NCI-H446 treated with DMSO at 0.1 percent for 48 hours (cell line): ENCODE measurements around the gene HTR7.
"Not testable (repeated sequence)": the region's sequence is repeated elsewhere in the genome, so short reads cannot be mapped to it uniquely, and the experiment has no call there.

ENCODE experiments used
- DNase-seq: peaks from one replicate; lab custom pipeline; 2025; lab: John Stamatoyannopoulos, UW

The HTR7 gene

GRCh38 chr10:90858461-90858968 is 676 bp upstream of the HTR7 start:
- DNase-seq = no peak

- DNase-seq = no peak
Observed at GRCh38 chr10:90856964-90857634, 740 bp downstream of the HTR7 start.

GRCh38 chr10:90856261-90856660 is 1.6 kb downstream of the HTR7 start:
- DNase-seq = peak; percentile 38

- no peak for DNase-seq
Observed at GRCh38 chr10:90855126-90855525, 2.7 kb downstream of the HTR7 start.

- DNase-seq = no peak
Observed at GRCh38 chr10:90849956-90850749, 7.7 kb downstream of the HTR7 start.

- DNase-seq = peak; percentile 66
Observed at GRCh38 chr10:90847436-90847835, 10.4 kb downstream of the HTR7 start.

GRCh38 chr10:90846746-90847145 is 11.1 kb downstream of the HTR7 start:
- no peak for DNase-seq

- no peak for DNase-seq
Observed at GRCh38 chr10:90845726-90846125, 12.1 kb downstream of the HTR7 start.

- DNase-seq = no peak
Observed at GRCh38 chr10:90842725-90843124, 15.1 kb downstream of the HTR7 start.

- no peak for DNase-seq
Observed at GRCh38 chr10:90837486-90837885, 20.4 kb downstream of the HTR7 start.

- DNase-seq = no peak
Observed at GRCh38 chr10:90834326-90834725, 23.5 kb downstream of the HTR7 start.

GRCh38 chr10:90832111-90832510 is 25.7 kb downstream of the HTR7 start:
- DNase-seq = no peak

- DNase-seq = no peak
Observed at GRCh38 chr10:90822508-90822907, 35.3 kb downstream of the HTR7 start.

- not testable (repeated sequence) for DNase-seq
Observed at GRCh38 chr10:90821864-90822263, 36.0 kb downstream of the HTR7 start.

GRCh38 chr10:90819911-90820310 is 37.9 kb downstream of the HTR7 start:
- DNase-seq = no peak

GRCh38 chr10:90818736-90819135 is 39.1 kb downstream of the HTR7 start:
- DNase-seq = no peak

GRCh38 chr10:90817128-90817889 is 40.5 kb downstream of the HTR7 start:
- no peak for DNase-seq

- DNase-seq = no peak
Observed at GRCh38 chr10:90816466-90816865, 41.4 kb downstream of the HTR7 start.

GRCh38 chr10:90813594-90814365 is 44.1 kb downstream of the HTR7 start:
- DNase-seq = no peak

GRCh38 chr10:90807106-90807505 is 50.7 kb downstream of the HTR7 start:
- DNase-seq = not testable (repeated sequence)

- no peak for DNase-seq
Observed at GRCh38 chr10:90806677-90807076, 51.2 kb downstream of the HTR7 start.

GRCh38 chr10:90805206-90805605 is 52.6 kb downstream of the HTR7 start:
- DNase-seq = no peak
